ENCODE measurements around the gene FKBP1A. TPM values are rescaled to one million over a fixed set of nuclear protein-coding genes. Genes with fewer than 3 reads are reported as not detected.

FKBP1A gene
- total RNA-seq, 1 experiment from 2014 or later = 196 TPM

- Mint-ChIP-seq H3K27me3 (ENCODE audit: low read depth) (peaks cover 66% of the 10 kb centered on the region), H3K36me3 (ENCODE audit: insufficient read depth in 1 of 3, low read depth in 3 of 3) (peaks cover 0 to 2% (median 0%) of the 10 kb centered on the region in 3 experiments; a peak in 1 of 7 replicates), H3K4me3 (no peak overlapping the region), H3K4me1 (no peaks in the 10 kb centered on the region), H3K27ac (no peak overlapping the region), H3K9me3 (peaks cover 3 to 5% of the 10 kb centered on the region in 2 experiments; a peak in 3 of 5 replicates)
- DNase-seq = no peak
- Histone ChIP-seq H2BK15ac (ENCODE audit: low read depth, low read length) (no peak overlapping the region), H4K5ac (ENCODE audit: insufficient read length, low read depth, low read length) (no peak overlapping the region), H3K9ac (ENCODE audit: extremely low read depth, insufficient read length, low read length) (no peak overlapping the region), H3K4me2 (ENCODE audit: insufficient read depth, insufficient read length, low read length) (no peak overlapping the region), H4K20me1 (ENCODE audit: control insufficient read depth, insufficient read depth, insufficient read length) (no peaks in the 10 kb centered on the region), H3K23ac (ENCODE audit: insufficient read length, low read depth, low read length) (no peak overlapping the region), H3K14ac (ENCODE audit: insufficient read depth, low read length) (no peak overlapping the region), H2BK120ac (ENCODE audit: low read depth, low read length, poor library complexity, severe bottlenecking) (no peak overlapping the region), H3K4ac (ENCODE audit: low read depth, low read length) (no peak overlapping the region), H4K91ac (ENCODE audit: insufficient read length, low read depth, low read length) (no peak overlapping the region), H3K23me2 (ENCODE audit: insufficient read length, low read depth, low read length, poor library complexity, severe bottlenecking) (no peaks in the 10 kb centered on the region), H3K56ac (ENCODE audit: insufficient read length, low read depth, low read length) (no peak overlapping the region), H3K18ac (ENCODE audit: insufficient read length, low read depth, low read length) (no peak overlapping the region), H3K79me2 (ENCODE audit: insufficient read depth, low read length) (no peaks in the 10 kb centered on the region), H3T11ph (ENCODE audit: low read length) (no peak overlapping the region), H2BK12ac (ENCODE audit: insufficient read length, low read depth, low read length) (no peak overlapping the region), H4K8ac (replicated peaks; ENCODE audit: insufficient read length, low read depth, low read length) (no peak overlapping the region), H3K27ac (ENCODE audit: insufficient read length, low read depth, low read length) (no peak overlapping the region), H3K9me3 (ENCODE audit: control insufficient read depth, low read depth, low read length) (no peaks in the 10 kb centered on the region), H3K79me1 (ENCODE audit: insufficient read depth, low read depth, low read length, poor library complexity, severe bottlenecking) (no peaks in the 10 kb centered on the region), H3K4me1 (ENCODE audit: insufficient read depth, low read length) (no peaks in the 10 kb centered on the region), H2BK20ac (ENCODE audit: low read depth, low read length, poor library complexity, severe bottlenecking) (no peak overlapping the region), H2BK5ac (ENCODE audit: insufficient read length, low read length) (no peak overlapping the region), H2AK5ac (ENCODE audit: insufficient read length, low read length) (no peak overlapping the region), H3K27me3 (ENCODE audit: insufficient read depth, low read length) (no peaks in the 10 kb centered on the region), H2AFZ (ENCODE audit: low read length) (no peak overlapping the region)
- no peak for TF ChIP-seq CTCF (conservative IDR thresholded peaks at IDR 0.05)
- WGBS (ENCODE audit: extremely low coverage, insufficient read length, low lambda C conversion rate) = no CpG with 5 or more reads among the region's 2 CpGs
Measured at GRCh38 chr20:1405801-1406200, 12.9 kb upstream of the FKBP1A start.

Data from H9 (cell line).